GM18868 (cell line): ENCODE measurements around the gene RAB37.

Source experiments
- ATAC-seq: cut with Tn5 transposase; IDR thresholded peaks from one replicate; pipeline ENCODE4 v1.9.1; 2021; ENCODE audit warnings: mild to moderate bottlenecking, moderate library complexity; ENCODE audit not compliant: unreplicated experiment

The RAB37 gene, protein sequence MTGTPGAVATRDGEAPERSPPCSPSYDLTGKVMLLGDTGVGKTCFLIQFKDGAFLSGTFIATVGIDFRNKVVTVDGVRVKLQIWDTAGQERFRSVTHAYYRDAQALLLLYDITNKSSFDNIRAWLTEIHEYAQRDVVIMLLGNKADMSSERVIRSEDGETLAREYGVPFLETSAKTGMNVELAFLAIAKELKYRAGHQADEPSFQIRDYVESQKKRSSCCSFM

DNA sequence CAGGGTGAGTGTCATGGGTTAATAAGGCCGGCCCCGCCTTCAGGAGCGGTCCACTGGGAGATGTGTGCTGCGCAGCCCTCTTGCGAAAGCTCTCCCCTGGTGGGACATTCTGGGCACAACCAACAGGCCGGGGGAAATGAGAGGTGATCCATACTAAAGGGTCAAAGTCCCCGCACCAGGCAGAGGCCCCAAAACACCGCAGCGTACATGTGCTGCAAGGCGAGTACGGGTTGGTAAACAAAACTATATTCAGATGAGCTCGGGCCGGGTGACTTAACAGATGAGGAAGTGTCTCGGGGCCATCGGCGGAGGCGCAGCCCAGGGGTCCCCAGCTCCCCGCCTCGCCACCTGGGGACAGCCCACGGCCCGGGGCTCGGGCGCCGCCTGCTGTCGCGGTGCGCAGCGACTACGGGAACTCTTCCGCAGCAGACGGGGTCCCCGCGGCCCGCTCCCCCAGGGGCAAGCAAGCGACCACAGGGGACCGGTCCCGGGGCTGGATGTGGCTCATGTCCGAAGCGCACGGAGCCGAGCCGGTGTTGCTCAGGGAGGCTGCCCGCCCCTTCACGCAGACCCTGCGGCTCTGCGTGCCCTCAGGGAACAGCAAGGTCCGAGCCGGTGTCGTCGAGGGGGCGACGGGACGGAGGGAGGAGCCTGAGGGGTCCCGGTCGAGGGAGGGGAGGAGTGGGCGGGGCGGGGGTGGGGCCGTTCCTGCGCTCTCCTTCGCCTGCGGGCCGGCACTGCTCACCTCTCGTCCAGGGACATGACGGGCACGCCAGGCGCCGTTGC is at the start of gene RAB37:
Gene RAB37 (plus strand): TSS at position 744 of the 786 bp plus-strand sequence. CDS start 17 bp downstream, at position 761.
- no peak for ATAC-seq

DNA sequence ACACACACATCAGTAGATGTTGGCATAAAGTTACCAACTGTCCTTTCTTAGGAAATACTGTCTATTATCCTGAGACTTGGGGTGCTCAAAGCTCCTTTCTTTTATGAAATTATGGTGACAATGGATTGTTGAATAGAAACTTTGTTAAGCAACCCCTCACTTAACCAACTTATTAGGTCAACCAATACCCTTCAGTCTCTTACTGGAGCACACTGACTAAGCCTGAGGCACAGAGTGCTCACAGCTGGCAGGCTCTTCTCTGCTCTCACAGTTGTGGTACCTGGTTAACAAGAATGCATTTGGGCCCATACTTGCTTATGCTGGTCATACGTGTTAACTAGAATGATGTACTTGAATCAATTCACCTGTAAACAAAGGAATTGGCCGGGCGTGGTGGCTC is 49.2 kb upstream of the RAB37 start:
- ATAC-seq: no peak

DNA sequence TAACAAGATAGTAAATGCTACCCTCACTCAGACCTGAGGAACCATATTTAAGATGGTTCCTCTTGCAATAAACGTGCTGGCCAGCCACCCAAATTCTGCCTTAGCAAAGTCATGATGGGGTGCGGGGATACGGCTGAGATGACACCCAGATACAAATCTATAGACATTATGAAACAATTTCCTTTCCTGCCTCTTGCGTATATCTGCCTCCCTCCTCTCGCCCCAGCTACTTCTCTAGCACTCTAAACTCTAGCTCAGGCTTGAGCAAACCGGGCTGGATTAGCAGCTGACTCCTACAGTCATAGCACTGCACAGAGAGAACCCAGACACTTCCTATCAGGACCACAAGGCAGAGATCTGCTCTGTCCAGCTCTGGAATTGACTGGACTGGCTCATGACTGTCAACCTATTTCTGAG is 46.6 kb upstream of the RAB37 start:
- no peak for ATAC-seq

DNA sequence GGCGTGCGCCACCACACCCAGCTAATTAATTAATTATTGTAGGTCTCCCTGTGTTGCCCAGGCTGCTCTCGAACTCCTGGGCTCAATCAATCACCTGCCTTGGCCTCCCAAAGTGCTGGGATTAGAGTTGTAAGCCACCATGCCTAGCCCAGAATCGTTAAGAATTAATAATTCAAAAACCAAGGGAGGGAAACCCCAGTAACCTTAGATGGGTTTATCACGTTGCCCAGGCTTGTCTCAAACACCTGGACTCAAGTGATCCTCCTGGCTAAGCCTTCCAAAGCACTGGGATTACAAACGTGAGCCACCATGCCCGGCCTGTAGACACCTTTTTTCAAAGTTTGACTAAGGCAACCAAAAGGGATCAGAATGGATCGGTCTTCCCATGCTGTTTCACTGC is 45.9 kb upstream of the RAB37 start:
- no peak for ATAC-seq

DNA sequence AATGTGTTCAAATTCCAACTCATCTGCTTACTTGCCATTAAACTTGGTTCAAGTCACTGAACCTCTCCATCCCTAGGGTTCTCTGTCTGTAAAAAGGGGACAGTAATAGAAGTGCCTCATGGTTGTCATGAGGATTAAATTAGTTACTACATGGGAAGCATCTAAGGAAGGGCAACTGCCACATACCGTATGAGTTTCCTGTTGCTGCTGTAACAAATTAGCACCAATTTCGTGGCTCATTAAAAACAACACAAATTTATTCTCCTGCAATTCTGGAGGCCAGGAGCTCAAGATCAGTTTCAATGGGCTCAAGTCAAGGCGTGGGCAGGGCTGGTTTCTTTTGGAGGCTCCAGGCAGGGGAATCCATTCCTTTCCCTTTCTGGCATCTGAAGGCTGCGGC is 43.0 kb upstream of the RAB37 start:
- ATAC-seq: no peak

DNA sequence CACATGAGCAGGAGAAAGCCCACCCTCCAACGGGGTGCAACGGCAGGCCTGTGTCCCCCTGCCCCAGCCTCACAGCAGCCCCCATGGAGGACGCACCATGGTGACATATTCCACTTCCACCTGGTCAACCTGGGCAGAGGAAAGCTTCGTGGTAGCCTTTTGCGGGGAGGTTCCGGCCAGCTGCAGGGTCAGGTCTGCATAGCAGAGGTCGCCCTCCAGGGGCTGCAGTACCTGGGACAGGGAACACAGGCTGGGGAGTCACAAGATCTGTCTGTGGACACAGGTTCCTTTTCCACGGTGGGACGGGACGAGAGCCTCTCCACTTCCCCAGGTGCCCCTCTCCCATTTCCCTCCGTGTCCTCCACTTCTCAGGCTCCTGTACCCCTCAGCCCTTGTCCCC is 41.4 kb upstream of the RAB37 start:
- no peak for ATAC-seq

- no peak for ATAC-seq
These were observed 39.5 kb upstream of the RAB37 start for GRCh38 chr17:74697515-74697914.

GRCh38 chr17:74698069-74698468 is 39.0 kb upstream of the RAB37 start:
- no peak for ATAC-seq

DNA sequence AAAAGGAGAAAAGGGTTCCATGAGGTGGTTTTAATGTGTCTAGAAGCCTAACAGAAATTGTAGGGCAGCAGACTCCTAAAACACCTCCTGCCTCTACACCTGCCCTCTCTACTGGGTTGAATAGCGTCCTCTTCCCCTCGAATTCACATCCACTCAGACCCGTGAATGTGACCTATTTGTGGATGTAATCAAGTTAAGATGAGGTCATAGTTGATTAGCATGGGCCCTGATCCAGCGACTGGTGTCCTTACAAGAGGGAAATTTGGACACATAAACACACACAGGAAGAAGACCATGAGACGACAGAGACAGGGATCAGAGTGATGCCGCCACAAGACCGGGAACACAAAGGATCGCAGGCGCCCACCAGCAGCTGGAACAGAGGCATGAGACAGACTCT is 37.8 kb upstream of the RAB37 start:
- no peak for ATAC-seq

DNA sequence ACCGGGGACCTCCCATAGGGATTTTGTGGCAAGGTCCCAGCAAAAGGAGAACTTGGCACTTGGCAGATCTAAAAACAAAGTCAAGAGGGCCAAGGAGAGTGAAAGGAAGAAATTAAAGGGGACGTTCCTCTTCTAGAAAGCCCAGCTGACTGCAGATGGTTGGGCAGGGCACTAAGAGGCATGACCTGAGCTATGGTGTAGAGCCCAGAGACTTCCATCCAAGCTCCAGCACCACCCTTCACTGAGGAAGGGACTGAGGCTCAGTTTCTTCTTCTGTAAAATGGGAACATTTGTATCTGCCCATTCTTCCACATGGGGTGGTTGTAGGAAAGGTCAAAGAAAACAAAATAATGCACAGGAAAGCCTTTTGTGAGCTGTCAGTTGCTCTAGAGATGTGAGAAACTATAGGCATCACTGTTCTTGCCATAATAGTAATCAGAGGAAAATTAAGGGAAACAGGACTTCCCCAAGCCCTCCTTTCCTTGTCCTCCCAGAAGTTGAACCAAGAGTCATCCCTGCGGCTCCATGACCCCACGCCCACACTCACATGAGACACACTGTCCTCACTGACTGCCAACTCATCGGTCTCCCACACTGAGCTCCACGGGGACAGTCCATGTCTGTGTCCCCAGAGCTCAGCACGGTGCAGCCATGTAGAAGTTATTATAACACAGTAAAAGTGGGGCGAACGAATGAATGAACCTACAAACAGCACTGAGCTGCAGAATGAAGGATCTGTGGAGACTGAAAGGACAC is 34.8 kb upstream of the RAB37 start:
- no peak for ATAC-seq

DNA sequence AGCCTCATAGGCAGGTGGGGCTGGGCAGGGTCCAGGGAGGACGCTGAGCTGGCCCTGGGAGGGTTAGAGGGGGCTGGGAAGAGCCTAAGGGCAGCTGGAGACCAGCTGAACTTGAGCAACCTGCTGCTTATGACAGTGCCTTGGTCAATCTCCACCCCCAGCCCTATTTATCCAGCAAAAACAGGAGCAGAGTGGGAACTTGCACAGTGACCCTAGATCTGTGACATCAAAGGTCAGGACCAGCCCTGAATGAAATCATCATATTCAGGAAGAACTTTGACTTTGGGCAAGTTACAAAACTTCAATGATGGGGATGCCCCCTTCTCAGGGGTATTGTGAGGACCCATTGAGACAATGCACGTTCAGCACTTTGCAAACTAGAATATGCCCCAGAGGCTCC is 33.7 kb upstream of the RAB37 start:
- ATAC-seq: no peak

- no peak for ATAC-seq
These were observed 32.5 kb upstream of the RAB37 start for GRCh38 chr17:74704544-74704943.

DNA sequence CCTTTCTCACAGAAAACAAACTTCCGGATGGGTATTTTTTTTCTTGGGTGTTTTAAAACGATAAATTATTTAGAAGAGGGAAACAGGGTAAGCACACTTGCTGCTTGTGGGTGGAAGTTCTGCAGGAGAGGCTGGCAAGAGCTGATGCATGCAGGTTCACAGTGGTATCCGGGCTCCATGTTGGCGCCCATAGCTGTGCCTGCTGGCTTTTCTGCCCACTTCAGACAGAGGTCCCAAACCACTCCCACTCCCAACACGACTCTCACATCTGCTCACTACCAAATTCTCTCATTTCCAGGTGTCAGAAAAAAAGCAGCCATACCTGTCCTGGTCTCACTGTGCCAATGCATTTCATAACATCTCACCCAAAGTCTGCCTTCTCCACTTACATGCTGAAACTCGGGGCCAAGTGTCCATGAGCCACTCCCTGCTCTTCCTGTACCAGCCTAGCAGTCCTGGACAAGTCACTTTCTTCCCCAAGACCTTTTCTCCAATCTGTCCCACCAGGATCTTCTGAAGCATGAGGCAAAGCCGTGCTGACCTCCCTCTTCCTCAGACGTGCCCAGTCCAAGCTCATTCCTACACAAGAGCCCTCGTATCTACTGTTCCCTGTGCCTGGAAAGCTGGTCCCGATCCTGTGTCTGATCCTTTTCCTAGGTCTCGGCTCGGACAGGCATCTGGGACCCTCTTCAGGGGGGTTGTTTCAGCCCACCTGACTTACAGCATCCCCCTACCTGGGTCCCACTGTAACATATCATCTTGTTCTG is 25.8 kb upstream of the RAB37 start:
- no peak for ATAC-seq

- ATAC-seq: no peak
These were observed 24.8 kb upstream of the RAB37 start for GRCh38 chr17:74712301-74712700.

- no peak for ATAC-seq
These were observed 24.3 kb upstream of the RAB37 start, which contains the start of gene CD300LF for GRCh38 chr17:74712756-74713155. Gene CD300LF, minus strand, starts transcription at chr17:74712923. Its CDS starts 57 bp downstream, at chr17:74712866.

DNA sequence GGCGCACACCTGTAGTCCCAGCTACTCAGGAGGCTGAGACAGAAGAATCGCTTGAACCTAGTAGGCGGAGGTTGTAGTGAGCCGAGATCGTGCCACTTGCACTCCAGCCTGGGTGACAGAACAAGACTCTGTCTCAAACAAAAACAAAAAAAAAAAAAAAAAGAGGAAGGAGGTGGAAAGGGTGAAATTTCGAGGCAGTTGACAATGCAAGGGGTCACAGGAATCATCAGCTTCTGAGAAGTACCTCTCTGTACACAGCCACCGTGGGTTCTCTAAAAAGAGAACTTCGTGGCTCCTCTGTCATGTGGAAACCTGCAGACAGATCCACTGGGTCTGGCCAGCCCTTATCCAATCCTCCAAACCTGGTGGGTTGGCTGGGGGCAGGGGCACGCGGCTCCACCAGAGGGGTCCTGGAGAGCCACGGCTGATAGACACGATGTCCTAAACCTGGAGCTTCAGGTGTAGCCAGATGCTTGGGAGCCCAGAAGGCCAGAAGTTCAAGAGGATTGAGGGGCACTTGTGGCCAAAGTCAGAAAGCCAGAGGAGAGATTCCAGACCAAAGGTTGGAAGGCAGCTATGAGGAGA is 23.8 kb upstream of the RAB37 start:
- no peak for ATAC-seq

DNA sequence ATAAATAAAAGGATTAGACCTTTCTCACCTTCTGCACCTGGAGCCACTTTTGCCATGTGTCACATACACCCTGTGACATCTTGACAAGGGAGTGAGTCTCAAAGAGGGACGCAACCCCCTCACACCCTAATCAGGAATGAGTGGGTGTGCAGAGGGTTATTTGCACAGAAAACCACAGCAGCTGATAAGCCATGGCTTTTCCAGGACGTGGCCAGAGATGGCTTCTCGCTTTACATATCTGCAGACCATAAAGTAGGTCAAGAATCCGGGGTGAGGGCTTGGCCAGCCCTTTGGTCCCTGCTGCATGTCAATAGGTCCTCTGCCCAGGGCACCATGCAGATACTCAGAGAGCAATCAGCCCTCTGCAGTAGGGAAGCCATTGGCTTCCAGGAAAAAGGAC is 21.9 kb upstream of the RAB37 start:
- ATAC-seq: no peak

- ATAC-seq: no peak
These were observed 16.6 kb upstream of the RAB37 start for GRCh38 chr17:74720506-74720905.

GRCh38 chr17:74722782-74723181 is 14.3 kb upstream of the RAB37 start:
- no peak for ATAC-seq

- ATAC-seq: no peak
These were observed 13.2 kb upstream of the RAB37 start for GRCh38 chr17:74723891-74724290.

- ATAC-seq: no peak
These were observed 11.9 kb upstream of the RAB37 start for GRCh38 chr17:74725111-74725510.
